IMR-90 (cell line): ENCODE results near the gene COL4A1. TPM values are rescaled to one million over a fixed set of nuclear protein-coding genes. Genes with fewer than 3 reads are reported as not detected.

Experiments
- ATAC-seq: fragments of 200-7000 bp; cut with Tn5 transposase; 2 replicates; pipeline ENCODE4 v1.9.1; 2020; ENCODE audit warnings: low read depth, mild to moderate bottlenecking, moderate library complexity
- BruUV-seq: library from RNA; stranded (reverse); fragments of 400-500 nt; replicated peaks from 2 replicates; lab custom pipeline; 2021; lab: Mats Ljungman, UMichigan
- CTCF ChIA-PET: fragments of 300-600 bp; formaldehyde crosslinking; extraction: SDS; loops from one replicate; lab custom pipeline; 2021; ENCODE audit warnings: antibody characterized with exemption; lab: Yijun Ruan, JAX
- POLR2A ChIA-PET: fragments of 300-600 bp; sonication (Branson Sonifier 250); formaldehyde crosslinking; loops from one replicate; lab custom pipeline; 2022; ENCODE audit warnings: antibody characterized with exemption; ENCODE audit not compliant: unreplicated experiment; lab: Charles Lee
- DNase-seq: peaks from one replicate; pipeline ENCODE4 v3.0.0; 2013
- H2AFZ ChIP-seq: replicated peaks from 2 replicates; pipeline ENCODE3; 2013; ENCODE audit warnings: low read length, mild to moderate bottlenecking; ENCODE audit not compliant: poor library complexity
- H2AK5ac ChIP-seq: 2 replicates; pipeline ENCODE4 v1.6.1; 2013; ENCODE audit warnings: low read depth, low read length, inconsistent platforms
- H2AK9ac ChIP-seq: replicated peaks from 2 replicates; pipeline ENCODE3; 2013; ENCODE audit warnings: mild to moderate bottlenecking, low read depth, low read length, moderate library complexity; ENCODE audit not compliant: poor library complexity
- H2BK120ac ChIP-seq: 2 replicates; pipeline ENCODE4 v1.6.1; 2013; ENCODE audit warnings: low read depth, low read length, inconsistent platforms
- H2BK15ac ChIP-seq: 3 replicates; pipeline ENCODE4 v1.6.1; 2013; ENCODE audit warnings: low read depth, low read length, inconsistent platforms
- H2BK20ac ChIP-seq: 2 replicates; pipeline ENCODE4 v1.6.1; 2013; ENCODE audit warnings: low read depth, mild to moderate bottlenecking, inconsistent platforms, low read length, moderate library complexity
- H2BK5ac ChIP-seq: 2 replicates; pipeline ENCODE4 v1.6.1; 2013; ENCODE audit warnings: mild to moderate bottlenecking, low read depth, low read length, inconsistent platforms; ENCODE audit not compliant: poor library complexity, severe bottlenecking
- H3K14ac ChIP-seq: replicated peaks from 2 replicates; pipeline ENCODE4 v1.6.1; 2013; ENCODE audit warnings: low read depth, low read length, inconsistent platforms
- H3K18ac ChIP-seq: 2 replicates; pipeline ENCODE4 v1.6.1; 2013; ENCODE audit warnings: low read depth, low read length, control low read depth
- H3K23ac ChIP-seq: 2 replicates; pipeline ENCODE4 v1.6.1; 2013; ENCODE audit warnings: low read depth, low read length, inconsistent platforms
- H3K27ac ChIP-seq: 2 replicates; pipeline ENCODE4 v1.5.1; 2013; ENCODE audit warnings: mild to moderate bottlenecking, control low read depth, low read length; ENCODE audit not compliant: insufficient read depth
- H3K27me3 ChIP-seq: 2 replicates; pipeline ENCODE4 v1.6.1; 2013; ENCODE audit warnings: low read length; ENCODE audit not compliant: control insufficient read depth, insufficient read depth
- H3K36me3 ChIP-seq: 2 replicates; pipeline ENCODE4 v1.6.1; 2013; ENCODE audit warnings: low read length, mixed read lengths; ENCODE audit not compliant: control insufficient read depth, insufficient read depth
- H3K4ac ChIP-seq: 2 replicates; pipeline ENCODE4 v1.6.1; 2013; ENCODE audit warnings: low read depth, low read length, inconsistent platforms
- H3K4me1 ChIP-seq: 2 replicates; pipeline ENCODE4 v1.6.1; 2013; ENCODE audit warnings: low read length, mixed read lengths; ENCODE audit not compliant: control insufficient read depth, insufficient read depth
- H3K4me2 ChIP-seq: 2 replicates; pipeline ENCODE4 v1.6.1; 2013; ENCODE audit warnings: low read depth, mild to moderate bottlenecking, control low read depth, low read length, moderate library complexity
- H3K4me3 ChIP-seq: 2 replicates; pipeline ENCODE4 v1.5.1; 2013; ENCODE audit warnings: low read depth, mild to moderate bottlenecking, control low read depth, low read length, moderate library complexity; ENCODE audit not compliant: insufficient read depth
- H3K56ac ChIP-seq: 2 replicates; pipeline ENCODE4 v1.6.1; 2013; ENCODE audit warnings: low read length, inconsistent platforms; ENCODE audit not compliant: insufficient read depth; ENCODE audit errors: extremely low read depth
- H3K79me1 ChIP-seq, 2 experiments: 2 replicates each; pipeline ENCODE4 v1.6.1; 2013; ENCODE audit warnings: low read length in 2 of 2, inconsistent platforms in 1 of 2, low read depth in 1 of 2
- H3K9ac ChIP-seq: 2 replicates; pipeline ENCODE4 v1.6.1; 2013; ENCODE audit warnings: low read depth, low read length, control low read depth
- H3K9me1 ChIP-seq: 2 replicates; pipeline ENCODE4 v1.6.1; 2013; ENCODE audit warnings: low read length, inconsistent platforms; ENCODE audit not compliant: insufficient read depth
- H3K9me3 ChIP-seq: 2 replicates; pipeline ENCODE4 v1.6.1; 2013; ENCODE audit warnings: low read length; ENCODE audit not compliant: control insufficient read depth, insufficient read depth
- H4K20me1 ChIP-seq: 2 replicates; pipeline ENCODE4 v1.6.1; 2013; ENCODE audit warnings: low read length, inconsistent platforms; ENCODE audit not compliant: insufficient read depth
- H4K5ac ChIP-seq: 2 replicates; pipeline ENCODE4 v1.6.1; 2013; ENCODE audit warnings: mild to moderate bottlenecking, low read depth, low read length, control low read depth
- H4K8ac ChIP-seq, 2 experiments: 2 replicates each; pipeline ENCODE4 v1.6.1; 2013; ENCODE audit warnings: low read depth in 2 of 2, low read length in 2 of 2, control low read depth in 1 of 2, inconsistent platforms in 1 of 2
- H4K91ac ChIP-seq: 2 replicates; pipeline ENCODE4 v1.6.1; 2013; ENCODE audit warnings: low read depth, low read length, inconsistent platforms; ENCODE audit not compliant: insufficient read depth
- BHLHE40 ChIP-seq: fragments of 150-350 bp; IDR thresholded peaks from 2 replicates; pipeline ENCODE4 v1.6.1; 2016; ENCODE audit warnings: mild to moderate bottlenecking, low read depth, low read length
- CEBPB ChIP-seq: IDR thresholded peaks from 2 replicates; pipeline ENCODE4 v1.6.1; 2012; ENCODE audit warnings: low read depth, low read length, improper control_type of control experiment
- CHD1 ChIP-seq: IDR thresholded peaks from 2 replicates; pipeline ENCODE4 v1.6.1; 2012; ENCODE audit warnings: low read depth, low read length, improper control_type of control experiment
- ELK1 ChIP-seq: fragments of 150-350 bp; IDR thresholded peaks from 2 replicates; pipeline ENCODE4 v1.6.1; 2016; ENCODE audit warnings: low read depth, mild to moderate bottlenecking, low read length, moderate library complexity, borderline replicate concordance
- FOS ChIP-seq: fragments of 150-350 bp; IDR thresholded peaks from 2 replicates; pipeline ENCODE4 v1.6.1; 2016; ENCODE audit warnings: low read depth, low read length
- MAZ ChIP-seq: IDR thresholded peaks from 2 replicates; pipeline ENCODE4 v1.6.1; 2012; ENCODE audit warnings: low read depth, mild to moderate bottlenecking, low read length, improper control_type of control experiment, moderate library complexity, borderline replicate concordance
- NFE2L2 ChIP-seq: fragments of 150-350 bp; IDR thresholded peaks from 2 replicates; pipeline ENCODE4 v1.6.1; 2016; ENCODE audit warnings: low read depth, mild to moderate bottlenecking, low read length
- POLR2A ChIP-seq: IDR thresholded peaks from 2 replicates; pipeline ENCODE4 v1.6.1; 2012; ENCODE audit warnings: mild to moderate bottlenecking, low read depth, low read length
- RAD21 ChIP-seq: IDR thresholded peaks from 2 replicates; pipeline ENCODE4 v1.6.1; 2012; ENCODE audit warnings: low read length, improper control_type of control experiment
- RFX5 ChIP-seq: IDR thresholded peaks from 2 replicates; pipeline ENCODE4 v1.8.0; 2012; ENCODE audit warnings: low read depth, mild to moderate bottlenecking, low read length, moderate library complexity
- SMC3 ChIP-seq: fragments of 150-350 bp; IDR thresholded peaks from 2 replicates; pipeline ENCODE4 v1.6.1; 2016; ENCODE audit warnings: low read depth, mild to moderate bottlenecking, antibody characterized with exemption, low read length, moderate library complexity
- USF2 ChIP-seq: fragments of 150-350 bp; IDR thresholded peaks from 2 replicates; pipeline ENCODE4 v1.6.1; 2017; ENCODE audit warnings: mild to moderate bottlenecking, antibody characterized with exemption, low read length, low read depth
- WGBS, 2 experiments: methylation state at CpG; one replicate each; pipeline versions ENCODE4 v1.1.5 to v1.1.7; 2013; ENCODE audit warnings: missing lambda C conversion rate in 2 of 2; ENCODE audit not compliant: insufficient read length in 1 of 2; ENCODE audit errors: extremely low coverage in 2 of 2; 5-methylcytosine and 5-hydroxymethylcytosine counted together
- dilution Hi-C: fragments of 300-500 bp; cut with HindIII; formaldehyde crosslinking; loops from one replicate; pipeline ENCODE4 v1.14.3; 2018; ENCODE audit warnings: low sequenced_read_pairs; ENCODE audit not compliant: unreplicated experiment
- in situ Hi-C: fragments of 300-500 bp; cut with MboI; formaldehyde crosslinking; loops from 3 replicates; pipeline ENCODE4 v1.14.3; 2019; ENCODE audit warnings: low sequenced_read_pairs, inconsistent platforms, mixed read lengths
- intact Hi-C: fragments of 100-400 bp; cut with micrococcal nuclease; formaldehyde crosslinking; loops from 2 replicates; pipeline ENCODE4 v1.10.0; 2022
- polyA plus RNA-seq, 3 experiments: library from polyadenylated mRNA; depleted of rRNA; stranded (reverse); fragments of >200 nt; gene quantifications; 2 replicates each; pipeline ENCODE4 v1.2.3, GENCODE V29; 2012; ENCODE audit warnings: low replicate concordance in 1 of 3
- total RNA-seq: library from RNA; depleted of rRNA; stranded (reverse); fragments of >200 nt; gene quantifications from 2 replicates; pipeline ENCODE4 v1.2.3, GENCODE V29; 2012

Gene COL4A1
- total and polyA plus RNA-seq, 2 of the 4 experiments (the other 2 are of a cell fraction) = 230 to 337 TPM

- no peak for TF ChIP-seq CEBPB
- no peak for TF ChIP-seq BHLHE40
- TF ChIP-seq ELK1 = no peak
- no peak for TF ChIP-seq NFE2L2
Observed at GRCh38 chr13:110240943-110241342, 66.0 kb downstream of the COL4A1 start (continued).

- Histone ChIP-seq H2BK120ac (no peak overlapping the region), H2BK5ac (peak overlapping the region; percentile 12), H3K4me2 (no peak overlapping the region), H3K4ac (peak overlapping the region; percentile 19; the same call in 1 of the 2 replicates), H3K4me1 (peaks cover 23% of the 10 kb centered on the region), H3K14ac (no peak overlapping the region), H3K4me3 (no peak overlapping the region), H3K27ac (no peak overlapping the region), H3K36me3 (peaks cover 43% of the 10 kb centered on the region), H3K23ac (no peak overlapping the region), H3K9ac (no peak overlapping the region), H2AK5ac (no peak overlapping the region; the same call in 1 of the 2 replicates), H2BK20ac (no peak overlapping the region), H3K56ac (no peak overlapping the region), H3K9me1 (peaks cover 19% of the 10 kb centered on the region), H2AFZ (no peak overlapping the region), H3K9me3 (no peaks in the 10 kb centered on the region), H2AK9ac (no peak overlapping the region), H2BK15ac (no peak overlapping the region), H4K5ac (no peak overlapping the region), H4K20me1 (peaks cover 28% of the 10 kb centered on the region; the same call in 1 of the 2 replicates), H4K91ac (no peak overlapping the region), H3K18ac (no peak overlapping the region), H3K79me1 (peaks cover 23 to 89% of the 10 kb centered on the region in 2 experiments; a peak in 3 of 4 replicates), H3K27me3 (no peaks in the 10 kb centered on the region), H4K8ac (no peak overlapping the region)
- ChIA-PET POLR2A (no interaction called here), CTCF (no interaction called here)
- intact Hi-C loops = no loop called here
- 100% methylated on average over 1 of the region's 10 CpGs; no CpG with 5 or more reads in 1 of the 2 experiments for WGBS, 2 experiments
- in situ Hi-C loops = no loop called here
- BruUV-seq = no TSS peak
- ATAC-seq (no peak), DNase-seq (no peak)
- dilution Hi-C loops = no loop called here
- no peak for TF ChIP-seq SMC3
- no peak for TF ChIP-seq RAD21
- no peak for TF ChIP-seq NFE2L2
- no peak for TF ChIP-seq POLR2A
- TF ChIP-seq RFX5 = no peak
- TF ChIP-seq FOS = no peak
- TF ChIP-seq MAZ = no peak
- TF ChIP-seq CEBPB = no peak
- TF ChIP-seq CHD1 = no peak
- TF ChIP-seq ELK1 = no peak
- TF ChIP-seq USF2 = no peak
- no peak for TF ChIP-seq BHLHE40
Observed at GRCh38 chr13:110240352-110240751, 66.6 kb downstream of the COL4A1 start.
